ENCODE results near the gene ARPP21.
"Not testable (repeated sequence)": the region's sequence is repeated elsewhere in the genome, so short reads cannot be mapped to it uniquely, and the experiment has no call there.

ARPP21 gene

GRCh38 chr3:35781558-35781957, 142.2 kb downstream of the ARPP21 start:
- no peak overlapping the region for H3K4me3 Mint-ChIP-seq
- H3K27ac Mint-ChIP-seq: no peak overlapping the region
- no peaks in the 10 kb centered on the region for H3K9me3 Mint-ChIP-seq
- no peaks in the 10 kb centered on the region for H3K4me1 Mint-ChIP-seq (ENCODE audit: low read depth)
- no peaks in the 10 kb centered on the region for H3K36me3 Mint-ChIP-seq (ENCODE audit: low read depth)
- no peaks in the 10 kb centered on the region for H3K27me3 Mint-ChIP-seq (ENCODE audit: low read depth)

DNA sequence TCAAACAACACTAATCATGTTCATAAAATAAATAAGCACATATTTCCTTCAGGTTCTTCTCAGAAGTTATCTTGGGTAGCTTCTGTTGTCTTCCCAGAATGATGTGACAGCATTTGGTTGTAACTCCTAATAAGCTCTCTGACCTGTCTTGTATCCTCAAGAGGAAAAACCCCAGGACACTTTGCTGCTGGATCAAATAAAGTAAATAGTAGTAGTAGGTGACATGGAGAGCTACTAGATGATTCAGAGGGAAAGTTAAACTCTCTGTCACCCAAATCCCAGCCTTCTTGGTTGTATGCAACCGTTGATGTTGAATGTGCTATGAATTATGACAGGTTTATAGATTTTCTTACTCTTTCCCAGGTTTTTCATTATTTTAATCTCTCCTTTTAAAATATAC, 143.0 kb downstream of the ARPP21 start:
- H3K4me3 Mint-ChIP-seq: no peak overlapping the region
- H3K36me3 Mint-ChIP-seq (ENCODE audit: low read depth): no peaks in the 10 kb centered on the region
- no peaks in the 10 kb centered on the region for H3K27me3 Mint-ChIP-seq (ENCODE audit: low read depth)
- H3K9me3 Mint-ChIP-seq: no peaks in the 10 kb centered on the region
- no peaks in the 10 kb centered on the region for H3K4me1 Mint-ChIP-seq (ENCODE audit: low read depth)
- no peak overlapping the region for H3K27ac Mint-ChIP-seq

GRCh38 chr3:35784169-35784568, 144.8 kb downstream of the ARPP21 start:
- H3K4me1 Mint-ChIP-seq (ENCODE audit: low read depth): no peaks in the 10 kb centered on the region
- H3K36me3 Mint-ChIP-seq (ENCODE audit: low read depth): no peaks in the 10 kb centered on the region
- no peak overlapping the region for H3K27ac Mint-ChIP-seq
- no peaks in the 10 kb centered on the region for H3K27me3 Mint-ChIP-seq (ENCODE audit: low read depth)
- no peak overlapping the region for H3K4me3 Mint-ChIP-seq
- no peaks in the 10 kb centered on the region for H3K9me3 Mint-ChIP-seq

DNA sequence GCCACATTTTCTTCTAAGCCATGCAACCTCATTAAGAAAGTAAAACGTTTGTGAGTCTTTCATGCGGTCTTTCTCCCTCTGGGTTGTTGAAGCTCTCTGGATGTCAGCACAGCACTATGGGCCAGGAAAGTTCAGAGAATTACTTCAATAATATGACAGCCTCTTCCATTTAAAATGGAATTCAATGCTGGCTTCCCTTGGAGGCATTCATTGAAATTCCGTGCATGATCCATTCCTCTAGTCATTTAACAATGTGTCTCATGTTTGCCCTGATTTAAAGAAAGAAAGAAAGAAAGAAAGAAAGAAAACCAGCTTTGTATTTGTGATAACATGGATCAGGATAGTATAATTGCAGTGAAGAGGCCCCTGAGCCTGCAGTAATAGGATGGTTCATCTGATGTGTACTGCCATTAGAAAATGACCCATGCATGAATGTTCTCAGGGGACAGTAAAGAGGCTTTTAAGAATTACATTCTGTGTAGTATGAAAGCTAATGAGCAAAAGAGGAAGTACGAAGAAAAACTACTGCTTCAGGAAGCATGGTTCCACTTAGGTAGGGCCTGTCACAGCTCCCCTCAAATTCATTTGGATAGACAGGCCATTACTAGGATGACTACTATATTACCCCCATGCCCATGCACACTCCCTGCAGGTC, 146.0 kb downstream of the ARPP21 start:
- H3K27me3 Mint-ChIP-seq (ENCODE audit: low read depth): no peaks in the 10 kb centered on the region
- H3K4me3 Mint-ChIP-seq: no peak overlapping the region
- no peak overlapping the region for H3K27ac Mint-ChIP-seq
- no peaks in the 10 kb centered on the region for H3K36me3 Mint-ChIP-seq (ENCODE audit: low read depth)
- no peaks in the 10 kb centered on the region for H3K9me3 Mint-ChIP-seq
- no peaks in the 10 kb centered on the region for H3K4me1 Mint-ChIP-seq (ENCODE audit: low read depth)

- Mint-ChIP-seq H3K4me1 (ENCODE audit: low read depth) (no peaks in the 10 kb centered on the region), H3K36me3 (ENCODE audit: low read depth) (no peaks in the 10 kb centered on the region), H3K4me3 (no peak overlapping the region), H3K27ac (no peak overlapping the region), H3K27me3 (ENCODE audit: low read depth) (no peaks in the 10 kb centered on the region), H3K9me3 (no peaks in the 10 kb centered on the region)
Measured at GRCh38 chr3:35787936-35788335, 148.6 kb downstream of the ARPP21 start.

GRCh38 chr3:35789042-35789831, 149.9 kb downstream of the ARPP21 start:
- no peaks in the 10 kb centered on the region for H3K9me3 Mint-ChIP-seq
- no peaks in the 10 kb centered on the region for H3K4me1 Mint-ChIP-seq (ENCODE audit: low read depth)
- no peaks in the 10 kb centered on the region for H3K27me3 Mint-ChIP-seq (ENCODE audit: low read depth)
- H3K36me3 Mint-ChIP-seq (ENCODE audit: low read depth): no peaks in the 10 kb centered on the region
- H3K27ac Mint-ChIP-seq: no peak overlapping the region
- no peak overlapping the region for H3K4me3 Mint-ChIP-seq

DNA sequence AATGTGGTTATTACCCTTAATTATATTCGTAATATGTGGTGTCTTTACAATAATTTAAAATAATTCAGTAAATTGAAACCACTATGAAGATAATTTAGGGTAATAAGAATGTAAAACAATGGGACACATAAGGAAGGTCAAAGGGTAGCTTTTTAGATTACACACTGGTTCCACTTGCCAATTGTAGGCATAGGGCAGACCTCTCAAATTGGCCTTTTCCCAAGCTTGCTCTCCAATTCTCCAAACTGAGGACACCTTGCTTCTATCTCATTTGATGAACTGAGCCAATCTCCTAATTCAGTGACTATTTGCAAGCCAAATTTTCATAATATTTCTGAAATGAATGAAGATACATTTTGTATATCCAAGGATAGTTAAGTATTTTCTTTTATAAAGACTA, 151.4 kb downstream of the ARPP21 start:
- Mint-ChIP-seq H3K27ac (no peak overlapping the region), H3K4me1 (ENCODE audit: low read depth) (no peaks in the 10 kb centered on the region), H3K9me3 (no peaks in the 10 kb centered on the region), H3K27me3 (ENCODE audit: low read depth) (no peaks in the 10 kb centered on the region), H3K36me3 (ENCODE audit: low read depth) (no peaks in the 10 kb centered on the region), H3K4me3 (no peak overlapping the region)

DNA sequence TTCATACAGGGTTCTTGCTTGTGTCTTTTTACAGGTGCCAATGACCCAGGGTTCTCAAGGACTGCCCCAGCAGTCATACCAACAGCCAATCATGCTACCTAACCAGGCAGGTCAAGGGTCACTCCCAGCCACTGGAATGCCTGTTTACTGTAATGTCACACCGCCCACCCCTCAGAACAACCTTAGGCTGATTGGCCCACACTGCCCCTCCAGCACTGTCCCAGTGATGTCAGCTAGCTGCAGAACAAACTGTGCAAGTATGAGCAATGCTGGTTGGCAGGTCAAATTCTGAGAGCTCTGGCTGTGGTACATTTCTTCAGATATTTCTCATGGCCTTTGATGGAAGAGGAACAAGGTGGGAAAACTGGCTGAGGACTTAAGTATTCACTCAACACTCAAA, 154.3 kb downstream of the ARPP21 start:
- Mint-ChIP-seq H3K36me3 (ENCODE audit: low read depth) (no peaks in the 10 kb centered on the region), H3K9me3 (no peaks in the 10 kb centered on the region), H3K27ac (no peak overlapping the region), H3K27me3 (ENCODE audit: low read depth) (no peaks in the 10 kb centered on the region), H3K4me1 (ENCODE audit: low read depth) (no peaks in the 10 kb centered on the region), H3K4me3 (no peak overlapping the region)

- H3K27ac Mint-ChIP-seq: no peak overlapping the region
- H3K9me3 Mint-ChIP-seq: no peaks in the 10 kb centered on the region
- no peaks in the 10 kb centered on the region for H3K4me1 Mint-ChIP-seq (ENCODE audit: low read depth)
- H3K36me3 Mint-ChIP-seq (ENCODE audit: low read depth): no peaks in the 10 kb centered on the region
- no peaks in the 10 kb centered on the region for H3K27me3 Mint-ChIP-seq (ENCODE audit: low read depth)
- no peak overlapping the region for H3K4me3 Mint-ChIP-seq
Measured at GRCh38 chr3:35800960-35801459, 161.7 kb downstream of the ARPP21 start.

DNA sequence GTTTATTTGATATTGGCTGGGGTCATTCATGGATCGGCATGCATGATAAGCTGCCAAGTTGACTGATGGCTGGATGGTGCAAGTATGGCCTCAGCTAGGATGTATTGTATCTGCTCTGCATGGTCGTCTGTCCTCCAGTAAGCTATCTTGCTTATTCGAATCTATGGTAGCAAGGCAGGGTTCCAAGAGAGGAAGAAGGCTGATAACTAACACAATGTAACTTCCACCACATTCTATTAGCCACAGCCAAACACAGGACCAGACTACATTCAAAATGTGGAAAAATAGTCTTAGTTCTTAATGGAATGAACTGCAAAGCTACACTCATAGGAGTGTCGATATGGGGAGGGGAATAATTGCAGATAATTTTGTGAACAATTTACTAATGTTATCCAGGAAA, 175.2 kb downstream of the ARPP21 start:
- Mint-ChIP-seq H3K4me3 (no peak overlapping the region), H3K27me3 (ENCODE audit: low read depth) (no peaks in the 10 kb centered on the region), H3K9me3 (peaks cover 8% of the 10 kb centered on the region), H3K36me3 (ENCODE audit: low read depth) (no peaks in the 10 kb centered on the region), H3K27ac (no peak overlapping the region), H3K4me1 (ENCODE audit: low read depth) (no peaks in the 10 kb centered on the region)

- not testable (repeated sequence) for H3K27ac Mint-ChIP-seq; H3K9me3 Mint-ChIP-seq; H3K27me3 Mint-ChIP-seq (ENCODE audit: low read depth); H3K4me3 Mint-ChIP-seq; H3K4me1 Mint-ChIP-seq (ENCODE audit: low read depth); H3K36me3 Mint-ChIP-seq (ENCODE audit: low read depth)
Measured at GRCh38 chr3:35815796-35816195, 176.5 kb downstream of the ARPP21 start.

DNA sequence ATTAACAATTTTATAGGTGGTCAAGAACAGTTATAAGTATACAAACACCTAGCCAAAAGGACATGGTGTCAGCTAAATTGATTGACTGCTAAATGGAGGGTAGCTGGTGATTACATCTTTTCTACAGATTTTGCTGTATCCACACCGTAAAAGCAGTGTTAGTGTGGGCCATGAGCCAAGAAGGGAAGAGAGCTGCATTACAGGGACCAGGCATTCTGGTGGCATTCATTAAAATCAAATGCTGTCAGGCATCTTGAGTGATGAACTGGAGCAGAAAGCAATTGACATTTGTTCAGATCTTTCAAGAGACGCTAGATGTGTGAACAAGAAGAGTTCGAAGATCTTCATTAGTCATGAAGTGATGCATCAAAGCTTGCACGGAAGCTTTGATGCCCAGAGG, 177.9 kb downstream of the ARPP21 start:
- no peaks in the 10 kb centered on the region for H3K27me3 Mint-ChIP-seq (ENCODE audit: low read depth)
- H3K4me1 Mint-ChIP-seq (ENCODE audit: low read depth): no peaks in the 10 kb centered on the region
- no peak overlapping the region for H3K4me3 Mint-ChIP-seq
- no peak overlapping the region for H3K27ac Mint-ChIP-seq
- H3K36me3 Mint-ChIP-seq (ENCODE audit: low read depth): no peaks in the 10 kb centered on the region
- H3K9me3 Mint-ChIP-seq: peaks cover 8% of the 10 kb centered on the region

- Mint-ChIP-seq H3K27me3 (ENCODE audit: low read depth) (no peaks in the 10 kb centered on the region), H3K27ac (no peak overlapping the region), H3K4me1 (ENCODE audit: low read depth) (no peaks in the 10 kb centered on the region), H3K4me3 (no peak overlapping the region), H3K36me3 (ENCODE audit: low read depth) (no peaks in the 10 kb centered on the region), H3K9me3 (no peaks in the 10 kb centered on the region)
Measured at GRCh38 chr3:35832140-35832571, 192.8 kb downstream of the ARPP21 start.

Data from T-helper 1 cell treated with Interleukin-12 subunit alpha and Interleukin-12 subunit beta and Interleukin-4 antibody, amounts not matched to agents 30 μg/mL and 1 μg/mL, for 36 hours (primary cell).